ENCODE data around the gene RXRA.

RXRA gene

DNA sequence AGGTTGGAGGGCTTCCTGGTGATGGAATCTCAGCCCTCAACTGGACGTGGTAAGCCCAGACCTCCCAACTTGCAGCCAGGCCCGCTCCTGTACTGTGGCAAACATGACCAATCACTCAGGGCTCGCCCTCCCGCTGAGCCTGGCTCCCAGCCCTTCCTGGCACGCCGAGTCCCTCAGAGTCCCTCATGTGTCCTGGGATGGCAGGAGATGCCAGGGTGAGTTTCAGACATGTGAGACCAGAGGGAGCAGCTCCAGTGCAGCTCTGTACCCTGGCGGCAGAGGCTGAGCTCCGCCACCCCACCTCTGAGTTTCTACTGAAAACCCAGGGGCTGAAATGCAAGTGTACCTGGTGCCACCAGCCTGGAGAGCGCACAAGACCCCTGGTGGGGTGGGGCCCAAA lies 42.0 kb upstream of the RXRA start:
- H2AFZ ChIP-seq (ENCODE audit: low read depth, low read length, severe bottlenecking), result no peak overlapping the region
- H3K9ac ChIP-seq (ENCODE audit: low read length), result no peak overlapping the region
- TF ChIP-seq, protein P1, sequence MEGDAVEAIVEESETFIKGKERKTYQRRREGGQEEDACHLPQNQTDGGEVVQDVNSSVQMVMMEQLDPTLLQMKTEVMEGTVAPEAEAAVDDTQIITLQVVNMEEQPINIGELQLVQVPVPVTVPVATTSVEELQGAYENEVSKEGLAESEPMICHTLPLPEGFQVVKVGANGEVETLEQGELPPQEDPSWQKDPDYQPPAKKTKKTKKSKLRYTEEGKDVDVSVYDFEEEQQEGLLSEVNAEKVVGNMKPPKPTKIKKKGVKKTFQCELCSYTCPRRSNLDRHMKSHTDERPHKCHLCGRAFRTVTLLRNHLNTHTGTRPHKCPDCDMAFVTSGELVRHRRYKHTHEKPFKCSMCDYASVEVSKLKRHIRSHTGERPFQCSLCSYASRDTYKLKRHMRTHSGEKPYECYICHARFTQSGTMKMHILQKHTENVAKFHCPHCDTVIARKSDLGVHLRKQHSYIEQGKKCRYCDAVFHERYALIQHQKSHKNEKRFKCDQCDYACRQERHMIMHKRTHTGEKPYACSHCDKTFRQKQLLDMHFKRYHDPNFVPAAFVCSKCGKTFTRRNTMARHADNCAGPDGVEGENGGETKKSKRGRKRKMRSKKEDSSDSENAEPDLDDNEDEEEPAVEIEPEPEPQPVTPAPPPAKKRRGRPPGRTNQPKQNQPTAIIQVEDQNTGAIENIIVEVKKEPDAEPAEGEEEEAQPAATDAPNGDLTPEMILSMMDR (IDR thresholded peaks at IDR 0.05; ENCODE audit: insufficient read depth, low read length, poor library complexity, severe bottlenecking), result no peak
- no peak for TF ChIP-seq EZH2phosphoT487 (conservative IDR thresholded peaks at IDR 0.05; ENCODE audit: low read length)

DNA sequence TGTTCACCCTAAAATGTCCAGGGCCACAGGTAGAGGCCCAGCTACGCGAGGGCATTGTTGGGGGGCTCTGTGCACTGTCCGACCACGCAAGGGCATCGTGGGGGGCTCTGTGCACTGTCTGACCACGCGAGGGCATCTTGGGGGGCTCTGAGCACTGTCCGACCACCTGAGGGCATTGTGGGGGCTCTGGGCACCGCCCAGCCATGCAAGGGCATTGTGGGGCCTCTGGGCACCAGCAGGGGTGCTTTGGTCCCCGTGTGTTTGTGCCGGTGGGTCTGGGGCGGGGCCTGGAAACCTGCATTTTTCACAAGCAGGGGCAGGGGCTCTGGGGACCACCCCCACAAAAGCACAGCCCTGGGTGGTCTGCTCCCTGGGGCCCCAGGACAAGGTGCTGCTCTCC lies 41.5 kb upstream of the RXRA start:
- Histone ChIP-seq H3K9me3 (ENCODE audit: insufficient read depth, low read length) (no peaks in the 10 kb centered on the region), H3K9me2 (replicated peaks; ENCODE audit: insufficient read depth, low read length) (no peaks in the 10 kb centered on the region), H3F3A (ENCODE audit: insufficient read depth) (no peaks in the 10 kb centered on the region), H2AFZ (ENCODE audit: low read depth, low read length, severe bottlenecking) (no peak overlapping the region), H3K27ac (ENCODE audit: low read depth, low read length) (no peak overlapping the region), H3K36me3 (ENCODE audit: low read length) (no peaks in the 10 kb centered on the region), H4K20me1 (ENCODE audit: low read depth, low read length) (no peaks in the 10 kb centered on the region), H3K4me2 (ENCODE audit: low read depth, low read length, poor library complexity, severe bottlenecking) (no peak overlapping the region), H3K9ac (ENCODE audit: low read length) (no peak overlapping the region), H3K4me3 (ENCODE audit: insufficient read depth, low read length, poor library complexity, severe bottlenecking) (no peak overlapping the region), H3K27me3 (ENCODE audit: low read length) (no peaks in the 10 kb centered on the region), H3K79me2 (ENCODE audit: insufficient read depth, low read length) (no peaks in the 10 kb centered on the region)
- TF ChIP-seq, protein P1 (IDR thresholded peaks at IDR 0.05; ENCODE audit: insufficient read depth, low read length, poor library complexity, severe bottlenecking), result no peak
- TF ChIP-seq EZH2phosphoT487 (conservative IDR thresholded peaks at IDR 0.05; ENCODE audit: low read length), result no peak

More for the DNA sequence above, 42.0 kb upstream of the RXRA start:
- no peak overlapping the region for H3K27ac ChIP-seq (ENCODE audit: low read depth, low read length)
- no peaks in the 10 kb centered on the region for H3K36me3 ChIP-seq (ENCODE audit: low read length)
- no peak overlapping the region for H3K4me3 ChIP-seq (ENCODE audit: insufficient read depth, low read length, poor library complexity, severe bottlenecking)
- no peaks in the 10 kb centered on the region for H3K9me2 ChIP-seq (replicated peaks; ENCODE audit: insufficient read depth, low read length)
- H4K20me1 ChIP-seq (ENCODE audit: low read depth, low read length), result no peaks in the 10 kb centered on the region
- H3F3A ChIP-seq (ENCODE audit: insufficient read depth), result no peaks in the 10 kb centered on the region
- H3K9me3 ChIP-seq (ENCODE audit: insufficient read depth, low read length), result no peaks in the 10 kb centered on the region
- no peaks in the 10 kb centered on the region for H3K79me2 ChIP-seq (ENCODE audit: insufficient read depth, low read length)
- H3K4me2 ChIP-seq (ENCODE audit: low read depth, low read length, poor library complexity, severe bottlenecking), result no peak overlapping the region
- no peaks in the 10 kb centered on the region for H3K27me3 ChIP-seq (ENCODE audit: low read length)

DNA sequence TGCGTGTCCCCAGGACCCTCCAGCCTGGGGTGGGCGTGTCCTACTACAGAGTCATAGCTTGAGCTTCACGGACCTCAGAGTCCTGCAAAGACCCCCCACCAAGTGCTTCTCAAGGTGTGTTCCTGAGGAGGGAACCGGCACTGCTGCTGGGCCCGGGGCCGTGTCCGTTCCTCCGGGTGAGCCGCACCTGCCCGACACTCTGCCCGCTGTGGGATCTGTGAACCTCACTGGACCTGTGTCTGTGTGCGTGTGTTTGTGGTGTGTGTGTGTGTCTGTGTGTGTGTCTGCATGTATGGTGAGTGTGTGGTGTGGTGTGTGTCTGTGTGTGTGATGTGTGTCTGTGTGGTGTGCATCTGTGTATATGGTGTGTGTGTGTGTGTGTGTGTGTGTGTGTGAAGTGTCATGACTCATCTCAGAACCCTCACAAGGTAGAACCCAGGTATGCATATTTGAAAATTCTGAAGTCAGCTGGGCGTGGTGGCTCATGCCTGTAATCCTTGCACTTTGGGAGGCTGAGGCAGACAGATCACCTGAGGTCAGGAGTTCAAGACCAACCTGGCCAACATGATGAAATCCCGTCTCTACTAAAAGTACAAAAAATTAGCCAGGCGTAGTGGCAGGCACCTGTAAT lies 40.9 kb upstream of the RXRA start:
- H3K79me2 ChIP-seq (ENCODE audit: insufficient read depth, low read length), result no peaks in the 10 kb centered on the region
- no peaks in the 10 kb centered on the region for H3K9me3 ChIP-seq (ENCODE audit: insufficient read depth, low read length)
- H3K9me2 ChIP-seq (replicated peaks; ENCODE audit: insufficient read depth, low read length), result no peaks in the 10 kb centered on the region
- H4K20me1 ChIP-seq (ENCODE audit: low read depth, low read length), result no peaks in the 10 kb centered on the region
- no peak overlapping the region for H3K4me2 ChIP-seq (ENCODE audit: low read depth, low read length, poor library complexity, severe bottlenecking)
- H2AFZ ChIP-seq (ENCODE audit: low read depth, low read length, severe bottlenecking), result no peak overlapping the region
- H3K36me3 ChIP-seq (ENCODE audit: low read length), result no peaks in the 10 kb centered on the region
- no peak overlapping the region for H3K4me3 ChIP-seq (ENCODE audit: insufficient read depth, low read length, poor library complexity, severe bottlenecking)
- H3K27ac ChIP-seq (ENCODE audit: low read depth, low read length), result no peak overlapping the region
- no peaks in the 10 kb centered on the region for H3F3A ChIP-seq (ENCODE audit: insufficient read depth)
- no peak for TF ChIP-seq EZH2phosphoT487 (conservative IDR thresholded peaks at IDR 0.05; ENCODE audit: low read length)
- TF ChIP-seq, protein P1 (IDR thresholded peaks at IDR 0.05; ENCODE audit: insufficient read depth, low read length, poor library complexity, severe bottlenecking), result no peak
- H3K27me3 ChIP-seq (ENCODE audit: low read length), result no peaks in the 10 kb centered on the region
- no peak overlapping the region for H3K9ac ChIP-seq (ENCODE audit: low read length)

All from SU-DHL-6 (cell line).